Aorta (tissue), 5 donors: ENCODE data around the gene PTGIR. TPM values are rescaled to one million over a fixed set of nuclear protein-coding genes. Genes with fewer than 3 reads are reported as not detected.

Experiments
- ATAC-seq: fragments of 200-7000 bp; cut with Tn5 transposase; one replicate; pipeline ENCODE4 v1.9.1; 2022; ENCODE audit warnings: moderate library complexity; ENCODE audit not compliant: low FRiP score
- DNase-seq, 2 donors: peaks; one replicate each; pipeline ENCODE4 v3.0.0-alpha.2; 2020
- H3K27ac ChIP-seq, 2 donors: one replicate each; pipeline ENCODE4 v1.5.1; 2013; ENCODE audit warnings: low read length in 2 of 2, mild to moderate bottlenecking in 2 of 2, moderate library complexity in 2 of 2, control low read depth in 1 of 2, inconsistent platforms in 1 of 2, low read depth in 1 of 2
- H3K27me3 ChIP-seq, 2 donors: one replicate each; pipeline ENCODE4 v1.6.1; 2013; ENCODE audit warnings: control low read depth in 1 of 2, low read length in 1 of 2, mild to moderate bottlenecking in 1 of 2, moderate library complexity in 1 of 2; ENCODE audit not compliant: insufficient read depth in 2 of 2, control insufficient read depth in 1 of 2
- H3K36me3 ChIP-seq, 2 donors: one replicate each; pipeline ENCODE4 v1.6.1; 2013; ENCODE audit warnings: control low read depth in 1 of 2, low read length in 1 of 2, mild to moderate bottlenecking in 1 of 2; ENCODE audit not compliant: insufficient read depth in 2 of 2, control insufficient read depth in 1 of 2
- H3K4me1 ChIP-seq, 2 donors: one replicate each; pipeline ENCODE4 v1.6.1; 2013; ENCODE audit warnings: low read length in 2 of 2, control low read depth in 1 of 2, mild to moderate bottlenecking in 1 of 2, moderate library complexity in 1 of 2; ENCODE audit not compliant: insufficient read depth in 2 of 2, control insufficient read depth in 1 of 2
- H3K4me3 ChIP-seq, 2 donors: one replicate each; pipeline ENCODE4 v1.5.1; 2013; ENCODE audit warnings: low read length in 2 of 2, control low read depth in 1 of 2, mild to moderate bottlenecking in 1 of 2
- H3K9me3 ChIP-seq: one replicate; pipeline ENCODE4 v1.6.1; 2013; ENCODE audit warnings: mild to moderate bottlenecking, low read length; ENCODE audit not compliant: control insufficient read depth
- WGBS, 2 donors: extraction: QIAGEN DNeasy Blood & Tissue Kit; methylation state at CpG; one replicate each; pipeline ENCODE4 v1.1.7; 2013; 5-methylcytosine and 5-hydroxymethylcytosine counted together
- intact Hi-C, 2 donors: fragments of 100-400 bp; cut with DNase I; formaldehyde crosslinking; loops; one replicate each; pipeline versions ENCODE4 v1.14.2 to v1.15.0; 2022
- polyA plus RNA-seq, 2 donors: library from polyadenylated mRNA; stranded (reverse); fragments of 200-250 nt; gene quantifications; one replicate each; pipeline ENCODE4 v1.2.3, GENCODE V29; 2013
- total RNA-seq, 2 donors: library from RNA; stranded (reverse); fragmentation: NEBNext Ultra II Directional; extraction: Animal tissue kit (Norgen Biotek cat#: 25700); gene quantifications; one replicate each; pipeline ENCODE4 v1.2.1, GENCODE V29; 2021
- donor health status: healthy with polysubstance abuse.
- donor health status: Bipolar disorder and iron deficiency.
- donor health status: DM: no; HTN: no; CAD: no.
- donor health status: DM: no; HTN: no; CAD: no.
- donor health status: DM: yes; HTN: yes; CAD: no.

Gene PTGIR
- total and polyA plus RNA-seq, 4 donors, result 17.3 to 119 (median 70.6) TPM

- Histone ChIP-seq H3K27me3 (no peaks in the 10 kb centered on the region), H3K4me3 (no peak overlapping the region), H3K4me1 (peaks cover 0 to 4% of the 10 kb centered on the region in 2 donors), H3K9me3 (no peaks in the 10 kb centered on the region), H3K27ac (no peak overlapping the region), H3K36me3 (peaks cover 0 to 6% of the 10 kb centered on the region in 2 donors)
- WGBS, 2 donors, result 51 to 54% methylated on average over 12 of the region's 12 CpGs
- intact Hi-C loops, result loop anchor here in 1 of 2 donors (10.0 kb wide), 1 partner anchor 237 kb away; no protein-coding TSS in a partner anchor
- DNase-seq, result peak; percentile 50 to 61
- ATAC-seq, result no peak
Measured at GRCh38 chr19:46607448-46607841, 17.4 kb downstream of the PTGIR start.

GRCh38 chr19:46606681-46607447, 18.0 kb downstream of the PTGIR start:
- Histone ChIP-seq H3K4me3 (no peak overlapping the region), H3K4me1 (peaks cover 0 to 4% of the 10 kb centered on the region in 2 donors), H3K36me3 (peaks cover 0 to 6% of the 10 kb centered on the region in 2 donors), H3K27ac (no peak overlapping the region), H3K9me3 (no peaks in the 10 kb centered on the region), H3K27me3 (no peaks in the 10 kb centered on the region)
- 73 to 77% methylated on average over 12 of the region's 12 CpGs for whole genome bisulfite sequencing, 2 donors
- intact Hi-C loops, result loop anchor here in 1 of 2 donors (10.0 kb wide), 1 partner anchor 238 kb away; no protein-coding TSS in a partner anchor
- ATAC-seq (no peak), DNase-seq (peak; percentile 37 to 38)

- H3K36me3 ChIP-seq, result peaks cover 0 to 6% of the 10 kb centered on the region in 2 donors
- H3K27me3 ChIP-seq, result no peaks in the 10 kb centered on the region
- ATAC-seq, result no peak
- H3K27ac ChIP-seq, result peak overlapping the region in 1 of 2 donors; percentile 71
- intact Hi-C loops, result loop anchor here in 1 of 2 donors (10.0 kb wide), 1 partner anchor 239 kb away; no protein-coding TSS in a partner anchor
- WGBS, 2 donors, result 86 to 87% methylated on average over 11 of the region's 11 CpGs
- H3K9me3 ChIP-seq, result no peaks in the 10 kb centered on the region
- no peak overlapping the region for H3K4me3 ChIP-seq
- DNase-seq, result peak; percentile 41 to 71
- H3K4me1 ChIP-seq, result peaks cover 0 to 4% of the 10 kb centered on the region in 2 donors
Measured at GRCh38 chr19:46606019-46606418, 18.9 kb downstream of the PTGIR start.

GRCh38 chr19:46605356-46605821, 19.5 kb downstream of the PTGIR start:
- peaks cover 0 to 4% of the 10 kb centered on the region in 2 donors for H3K4me1 ChIP-seq
- intact Hi-C loops, result loop anchor here in 1 of 2 donors (10.0 kb wide), 1 partner anchor 239 kb away; no protein-coding TSS in a partner anchor
- WGBS, 2 donors, result 8% methylated on average over 16 of the region's 16 CpGs
- DNase-seq (peak; percentile 57 to 78), ATAC-seq (no peak)
- peak overlapping the region; percentile 19 to 71 for H3K27ac ChIP-seq
- H3K4me3 ChIP-seq, result no peak overlapping the region
- H3K9me3 ChIP-seq, result no peaks in the 10 kb centered on the region
- no peaks in the 10 kb centered on the region for H3K27me3 ChIP-seq
- peaks cover 0 to 6% of the 10 kb centered on the region in 2 donors for H3K36me3 ChIP-seq

- ATAC-seq, result no peak
- intact Hi-C loops, result loop anchor here in 1 of 2 donors (10.0 kb wide), 1 partner anchor 240 kb away; no protein-coding TSS in a partner anchor
- Histone ChIP-seq H3K27ac (peak overlapping the region; percentile 19 to 71), H3K4me3 (no peak overlapping the region), H3K36me3 (peaks cover 0 to 6% of the 10 kb centered on the region in 2 donors), H3K4me1 (peaks cover 0 to 4% of the 10 kb centered on the region in 2 donors), H3K27me3 (no peaks in the 10 kb centered on the region), H3K9me3 (no peaks in the 10 kb centered on the region)
- DNase-seq, result peak; percentile 68 to 81
- WGBS, 2 donors, result 3 to 7% methylated on average over 13 of the region's 13 CpGs
Measured at GRCh38 chr19:46604781-46605355, 20.0 kb downstream of the PTGIR start.

GRCh38 chr19:46603752-46604231, 21.1 kb downstream of the PTGIR start:
- Histone ChIP-seq H3K4me3 (no peak overlapping the region), H3K4me1 (peaks cover 0 to 4% of the 10 kb centered on the region in 2 donors), H3K27me3 (no peaks in the 10 kb centered on the region), H3K27ac (peak overlapping the region in 1 of 2 donors; percentile 75), H3K9me3 (no peaks in the 10 kb centered on the region), H3K36me3 (peaks cover 0 to 6% of the 10 kb centered on the region in 2 donors)
- intact Hi-C loops, result loop anchor here in 1 of 2 donors (10.0 kb wide), 1 partner anchor 241 kb away; no protein-coding TSS in a partner anchor
- WGBS, 2 donors, result 1 to 11% methylated on average over 9 of the region's 9 CpGs
- DNase-seq, result peak in 1 of 2 donors; percentile 68
- ATAC-seq, result no peak

- peak overlapping the region; percentile 10 to 47 for H3K4me3 ChIP-seq
- H3K27me3 ChIP-seq, result no peaks in the 10 kb centered on the region
- ATAC-seq, result no peak
- intact Hi-C loops, result loop anchor here in 1 of 2 donors (10.0 kb wide), 1 partner anchor 242 kb away; no protein-coding TSS in a partner anchor
- peak overlapping the region; percentile 18 to 75 for H3K27ac ChIP-seq
- peak; percentile 42 to 64 for DNase-seq
- H3K9me3 ChIP-seq, result no peaks in the 10 kb centered on the region
- 0 to 4% methylated on average over 2 of the region's 2 CpGs for WGBS, 2 donors
- peaks cover 0 to under 1% of the 10 kb centered on the region in 2 donors for H3K36me3 ChIP-seq
- H3K4me1 ChIP-seq, result peaks cover 0 to 4% of the 10 kb centered on the region in 2 donors
Measured at GRCh38 chr19:46603195-46603637, 21.7 kb downstream of the PTGIR start.
